SK-MEL-5 (cell line): ENCODE results near the gene DNLZ. TPM values are rescaled to one million over a fixed set of nuclear protein-coding genes. Genes with fewer than 3 reads are reported as not detected.

ENCODE experiments used
- DNase-seq: peaks from one replicate; pipeline ENCODE4 v3.0.0-alpha.2; 2016; ENCODE audit warnings: low read depth, low spot score
- in situ Hi-C: cut with HindIII; loops from 2 replicates; pipeline ENCODE4 v1.10.0; 2016; ENCODE audit warnings: low sequenced_read_pairs, high pct_unique_total_duplicates, low pct_unique_long_range_greater_than_20kb
- total RNA-seq: library from RNA; depleted of rRNA; stranded (reverse); fragments of >200 nt; shearing (Covaris generic); gene quantifications from 2 replicates; pipeline ENCODE4 v1.2.3, GENCODE V29; 2014

DNLZ gene
- total RNA-seq, 1 experiment from 2014 or later = 35.1 TPM

- DNase-seq = no peak
- in situ Hi-C loops = no loop called here
Measured at GRCh38 chr9:136380381-136380780, 16.8 kb upstream of the DNLZ start.

GRCh38 chr9:136379891-136380290, 16.3 kb upstream of the DNLZ start:
- no peak for DNase-seq
- in situ Hi-C loops = no loop called here

- in situ Hi-C loops = no loop called here
- DNase-seq = no peak
Measured at GRCh38 chr9:136379401-136379800, 15.9 kb upstream of the DNLZ start.

- in situ Hi-C loops = no loop called here
- DNase-seq = no peak
Measured at GRCh38 chr9:136379003-136379287, 15.4 kb upstream of the DNLZ start.

GRCh38 chr9:136378170-136379002, 14.8 kb upstream of the DNLZ start:
- no peak for DNase-seq
- in situ Hi-C loops = no loop called here

GRCh38 chr9:136377341-136378169, 14.0 kb upstream of the DNLZ start:
- no peak for DNase-seq
- in situ Hi-C loops = no loop called here

GRCh38 chr9:136376457-136376856, 12.9 kb upstream of the DNLZ start:
- in situ Hi-C loops = no loop called here

GRCh38 chr9:136375096-136375495, 11.6 kb upstream of the DNLZ start:
- DNase-seq = no peak
- in situ Hi-C loops = no loop called here

More at GRCh38 chr9:136376457-136376856, 12.9 kb upstream of the DNLZ start:
- no peak for DNase-seq

- in situ Hi-C loops = no loop called here
- DNase-seq = no peak
Measured at GRCh38 chr9:136374183-136374575, 10.6 kb upstream of the DNLZ start.

- no peak for DNase-seq
- in situ Hi-C loops = no loop called here
Measured at GRCh38 chr9:136373300-136374182, 10.0 kb upstream of the DNLZ start, which contains the start of gene CARD9. Gene CARD9, minus strand, starts transcription at chr9:136373669. Its CDS starts 1,591 bp downstream, at chr9:136372078.

GRCh38 chr9:136372561-136373299, 9.2 kb upstream of the DNLZ start:
- in situ Hi-C loops = no loop called here
- DNase-seq = peak; percentile 11

- in situ Hi-C loops = no loop called here
- no peak for DNase-seq
Measured at GRCh38 chr9:136372006-136372405, 8.5 kb upstream of the DNLZ start.

GRCh38 chr9:136371533-136371880, 8.0 kb upstream of the DNLZ start:
- in situ Hi-C loops = no loop called here
- no peak for DNase-seq

GRCh38 chr9:136370687-136371532, 7.4 kb upstream of the DNLZ start:
- in situ Hi-C loops = no loop called here

GRCh38 chr9:136370037-136370436, 6.5 kb upstream of the DNLZ start:
- no peak for DNase-seq
- in situ Hi-C loops = no loop called here

More at GRCh38 chr9:136370687-136371532, 7.4 kb upstream of the DNLZ start:
- no peak for DNase-seq

- in situ Hi-C loops = no loop called here
Measured at GRCh38 chr9:136368190-136368589, 4.6 kb upstream of the DNLZ start.

More at GRCh38 chr9:136368190-136368589, 4.6 kb upstream of the DNLZ start:
- DNase-seq = no peak
